LHCN-M2 (cell line): ENCODE measurements around the gene DGKG. TPM values are rescaled to one million over a fixed set of nuclear protein-coding genes. Genes with fewer than 3 reads are reported as not detected.
A peak's percentile ranks its signal among the peaks of the same experiment; 100 is the strongest.

ENCODE experiments used
- DNase-seq: peaks from one replicate; pipeline ENCODE4 v3.0.0-alpha.2; 2012; ENCODE audit warnings: low read depth
- total RNA-seq: library from RNA; depleted of rRNA; stranded (reverse); fragments of >200 nt; gene quantifications from 2 replicates; pipeline ENCODE4 v1.2.3, GENCODE V29; 2014

DGKG gene
- total RNA-seq, 1 experiment from 2014 or later = 4.1 TPM

GRCh38 chr3:186368176-186368575 lies 6.1 kb upstream of the DGKG start:
- no peak for DNase-seq

GRCh38 chr3:186367631-186368030 lies 5.6 kb upstream of the DGKG start:
- DNase-seq = no peak

GRCh38 chr3:186366206-186366605 lies 4.2 kb upstream of the DGKG start:
- DNase-seq = no peak

GRCh38 chr3:186365202-186365974 lies 3.4 kb upstream of the DGKG start:
- DNase-seq = peak; percentile 41

GRCh38 chr3:186362988-186363387 lies 954 bp upstream of the DGKG start:
- no peak for DNase-seq

GRCh38 chr3:186362537-186362842 lies 456 bp upstream of the DGKG start:
- DNase-seq = no peak

- DNase-seq = no peak
Observed at GRCh38 chr3:186361246-186361761, 730 bp downstream of the DGKG start.

GRCh38 chr3:186360779-186361178 lies 1.3 kb downstream of the DGKG start:
- DNase-seq = no peak

- no peak for DNase-seq
Observed at GRCh38 chr3:186359078-186359477, 3.0 kb downstream of the DGKG start.

- no peak for DNase-seq
Observed at GRCh38 chr3:186356152-186356551, 5.9 kb downstream of the DGKG start.

GRCh38 chr3:186354100-186354499 lies 7.9 kb downstream of the DGKG start:
- no peak for DNase-seq

GRCh38 chr3:186352369-186352768 lies 9.7 kb downstream of the DGKG start:
- DNase-seq = no peak

GRCh38 chr3:186342197-186342596 lies 19.8 kb downstream of the DGKG start:
- DNase-seq = no peak

- peak; percentile 3 for DNase-seq
Observed at GRCh38 chr3:186340204-186340603, 21.8 kb downstream of the DGKG start.

GRCh38 chr3:186339180-186339918 lies 22.7 kb downstream of the DGKG start:
- DNase-seq = no peak

GRCh38 chr3:186333256-186333655 lies 28.8 kb downstream of the DGKG start:
- DNase-seq = no peak

- DNase-seq = no peak
Observed at GRCh38 chr3:186330772-186331460, 31.1 kb downstream of the DGKG start.

- no peak for DNase-seq
Observed at GRCh38 chr3:186329589-186329988, 32.4 kb downstream of the DGKG start.

GRCh38 chr3:186327912-186328487 lies 34.0 kb downstream of the DGKG start:
- DNase-seq = no peak

GRCh38 chr3:186322761-186323160 lies 39.3 kb downstream of the DGKG start:
- DNase-seq = no peak

- DNase-seq = no peak
Observed at GRCh38 chr3:186321746-186322145, 40.3 kb downstream of the DGKG start.
